HG02852 (cell line): ENCODE data around the gene SCFD2.
"Not testable (repeated sequence)": the region's sequence is repeated elsewhere in the genome, so short reads cannot be mapped to it uniquely, and the experiment has no call there.

ENCODE experiments used
- ATAC-seq: cut with Tn5 transposase; IDR thresholded peaks from one replicate; pipeline ENCODE4 v1.9.1; 2021; ENCODE audit warnings: mild to moderate bottlenecking, moderate library complexity; ENCODE audit not compliant: unreplicated experiment

The SCFD2 gene

DNA sequence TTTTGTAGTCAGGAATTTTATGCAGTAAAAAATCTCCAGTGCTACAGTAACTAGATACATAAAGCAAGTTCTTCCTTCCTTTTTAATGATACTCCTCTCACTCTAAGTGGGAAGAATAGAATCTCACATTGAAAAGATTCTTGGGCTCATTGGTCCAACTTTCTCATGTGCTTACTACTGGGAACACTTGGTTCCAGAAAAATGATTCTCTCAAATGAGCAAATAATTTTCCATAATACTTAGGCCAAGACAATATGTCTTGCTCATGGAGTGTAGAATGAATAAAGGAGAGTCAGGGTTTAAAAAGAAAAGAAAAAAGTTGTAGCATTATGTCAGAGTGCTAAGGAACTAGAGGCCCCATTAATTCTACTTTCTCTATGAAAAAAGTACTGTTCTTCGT, 306.0 kb downstream of the SCFD2 start:
- ATAC-seq: no peak

DNA sequence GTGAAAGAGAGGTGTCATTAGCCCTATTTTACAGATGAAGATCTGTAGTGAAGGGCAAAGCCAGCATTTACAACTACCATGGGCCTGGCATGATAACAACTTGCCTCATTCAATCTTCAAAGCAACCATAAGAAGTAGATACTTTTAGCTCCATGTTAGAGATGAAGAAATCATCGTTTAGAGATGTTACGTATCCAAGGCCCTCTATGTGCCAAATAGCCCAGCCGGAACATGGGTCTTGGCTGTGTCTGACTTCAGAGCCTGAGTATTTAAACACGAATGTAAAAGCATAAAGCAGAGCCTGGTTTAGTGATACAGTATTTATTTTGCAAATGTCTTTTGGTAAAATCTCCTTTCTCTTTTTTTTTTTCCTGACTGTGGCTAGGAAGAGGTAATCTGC, 306.6 kb downstream of the SCFD2 start:
- ATAC-seq: no peak

DNA sequence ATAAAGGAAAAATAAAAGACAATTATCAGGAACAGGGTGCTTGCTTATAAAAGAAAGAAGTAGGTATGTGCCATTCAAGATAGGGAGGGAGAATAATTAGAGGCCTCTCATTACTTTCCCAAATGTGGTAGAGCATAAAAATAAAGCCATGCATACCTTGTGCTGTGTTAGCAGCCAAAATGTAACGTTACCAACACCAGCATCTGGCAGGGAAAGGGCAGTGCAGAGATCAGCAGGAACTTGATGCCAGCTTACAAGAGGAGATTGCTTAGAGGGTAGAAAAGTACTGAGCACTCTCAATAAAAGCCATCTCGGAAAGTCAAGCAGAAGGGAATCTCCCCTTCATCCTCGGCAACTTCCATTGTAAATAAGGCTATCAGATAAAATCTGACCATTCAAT, 308.2 kb downstream of the SCFD2 start:
- no peak for ATAC-seq

DNA sequence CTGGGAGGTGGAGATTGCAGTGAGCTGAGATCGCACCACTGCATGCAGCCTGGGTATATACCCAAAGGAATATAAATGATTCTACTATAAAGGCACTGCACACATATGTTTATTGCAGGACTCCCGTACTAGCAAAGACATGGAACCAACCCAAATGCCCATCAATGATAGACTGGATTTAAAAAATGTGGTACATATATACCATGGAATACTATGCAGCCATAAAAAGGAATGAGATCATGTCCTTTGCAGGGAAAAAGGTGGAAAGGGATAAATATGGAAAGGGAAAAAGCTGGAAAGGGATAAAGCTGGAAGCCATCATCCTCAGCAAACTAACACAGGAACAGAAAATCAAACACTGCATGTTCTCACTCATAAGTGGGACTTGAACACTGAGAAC, 308.8 kb downstream of the SCFD2 start:
- not testable (repeated sequence) for ATAC-seq

DNA sequence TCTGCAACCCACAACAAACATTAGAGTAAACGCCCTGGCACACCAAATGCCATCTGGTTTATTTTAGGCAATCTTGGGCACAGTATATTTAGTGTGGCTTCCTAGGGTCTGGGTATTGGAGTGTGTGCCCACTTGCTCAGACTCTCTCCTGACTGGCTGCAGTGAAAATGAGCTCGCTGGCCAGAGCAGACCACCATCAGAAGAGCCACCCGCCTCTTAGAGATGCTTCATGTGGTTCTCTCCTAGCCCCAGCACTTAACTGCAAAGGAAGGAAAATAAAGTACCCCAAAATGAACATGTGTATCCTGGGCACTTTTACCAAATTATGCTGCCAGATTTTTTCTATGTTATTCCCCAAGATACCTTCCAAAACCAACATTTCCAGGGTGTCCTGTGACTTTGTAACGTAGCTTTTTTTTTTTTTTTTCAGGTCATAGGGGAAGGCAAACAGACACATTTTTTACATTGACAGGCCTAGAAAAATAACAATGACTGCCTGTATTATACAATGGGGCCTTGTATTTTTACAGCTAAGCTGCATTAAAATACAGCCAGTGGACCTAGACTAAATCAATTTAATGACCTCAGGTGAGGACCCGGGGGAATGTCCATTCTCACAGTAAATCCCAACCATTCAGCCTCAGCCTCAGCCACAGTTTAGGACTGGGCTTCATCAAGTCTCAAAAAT, 310.0 kb downstream of the SCFD2 start:
- no peak for ATAC-seq

DNA sequence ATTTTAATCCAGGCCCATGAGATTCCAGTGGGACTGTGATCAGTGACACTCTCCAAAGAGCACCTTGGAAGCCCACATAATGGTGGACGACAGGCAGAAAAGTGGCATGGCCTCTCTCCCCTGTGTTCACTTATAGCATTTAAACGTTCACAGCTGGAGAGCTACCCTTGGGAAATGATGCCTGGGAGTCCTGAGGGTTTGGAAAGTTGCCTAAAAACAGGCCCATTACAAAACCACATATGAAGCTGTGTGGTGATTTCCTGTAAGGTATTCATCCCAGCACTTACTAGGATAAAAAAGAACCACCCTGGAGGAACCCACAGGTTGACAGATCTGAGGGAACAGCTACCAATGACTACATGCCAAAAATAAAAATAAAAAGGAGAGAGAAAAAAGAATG, 310.6 kb downstream of the SCFD2 start:
- ATAC-seq: no peak

DNA sequence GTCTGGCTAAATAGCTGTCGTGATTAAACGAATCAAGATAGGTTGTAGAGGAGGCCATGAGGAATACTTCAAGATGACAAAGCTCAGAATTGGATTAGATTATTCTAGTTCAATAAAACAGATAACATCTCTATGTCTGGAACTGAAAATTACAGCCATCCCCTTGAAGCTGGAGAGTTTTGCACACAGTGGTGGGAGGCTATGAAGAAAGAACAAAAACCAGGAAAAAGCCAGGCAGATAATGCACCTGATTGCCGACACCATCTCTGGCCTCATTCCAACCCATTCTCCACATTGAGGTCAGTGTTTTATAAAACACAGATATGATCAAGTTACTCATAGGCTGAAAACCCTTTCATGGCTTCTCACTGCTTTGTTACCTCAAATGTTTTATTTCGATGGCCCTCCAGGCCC, 315.5 kb downstream of the SCFD2 start:
- no peak for ATAC-seq

DNA sequence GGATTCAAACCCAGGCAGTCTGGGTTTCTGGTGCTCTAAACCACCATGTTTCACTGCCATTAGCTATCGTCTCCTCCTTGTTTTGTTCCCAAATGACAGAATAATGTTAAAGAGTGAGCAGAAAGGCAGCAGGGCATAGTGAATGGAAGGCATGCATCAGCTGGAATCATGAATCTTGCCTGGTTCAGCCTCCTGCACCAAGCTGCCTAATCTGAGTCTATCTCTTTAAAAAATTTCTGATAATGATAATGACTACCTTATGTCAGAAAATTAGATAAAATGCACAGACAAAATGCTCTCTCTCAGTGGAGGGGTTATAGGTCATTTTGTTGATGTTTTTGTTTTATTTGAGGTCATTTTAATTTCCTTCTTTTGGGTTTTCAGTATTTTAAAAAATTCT, 316.3 kb downstream of the SCFD2 start:
- ATAC-seq: no peak

DNA sequence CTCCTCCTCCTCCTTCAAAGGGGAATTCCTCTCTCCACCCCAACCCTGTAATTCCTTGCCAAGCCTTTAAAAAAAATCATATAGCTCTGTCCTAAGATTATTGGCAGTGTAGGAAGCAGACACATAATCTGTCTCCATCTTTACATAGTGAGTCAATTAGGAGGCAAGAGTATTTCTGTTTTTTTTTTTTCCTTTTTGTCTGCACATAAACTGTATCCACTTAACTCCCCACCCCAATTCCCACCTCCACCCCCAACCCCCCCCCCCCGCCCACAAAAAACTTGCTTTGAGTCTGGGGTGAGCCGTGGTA, 321.3 kb downstream of the SCFD2 start:
- no peak for ATAC-seq

DNA sequence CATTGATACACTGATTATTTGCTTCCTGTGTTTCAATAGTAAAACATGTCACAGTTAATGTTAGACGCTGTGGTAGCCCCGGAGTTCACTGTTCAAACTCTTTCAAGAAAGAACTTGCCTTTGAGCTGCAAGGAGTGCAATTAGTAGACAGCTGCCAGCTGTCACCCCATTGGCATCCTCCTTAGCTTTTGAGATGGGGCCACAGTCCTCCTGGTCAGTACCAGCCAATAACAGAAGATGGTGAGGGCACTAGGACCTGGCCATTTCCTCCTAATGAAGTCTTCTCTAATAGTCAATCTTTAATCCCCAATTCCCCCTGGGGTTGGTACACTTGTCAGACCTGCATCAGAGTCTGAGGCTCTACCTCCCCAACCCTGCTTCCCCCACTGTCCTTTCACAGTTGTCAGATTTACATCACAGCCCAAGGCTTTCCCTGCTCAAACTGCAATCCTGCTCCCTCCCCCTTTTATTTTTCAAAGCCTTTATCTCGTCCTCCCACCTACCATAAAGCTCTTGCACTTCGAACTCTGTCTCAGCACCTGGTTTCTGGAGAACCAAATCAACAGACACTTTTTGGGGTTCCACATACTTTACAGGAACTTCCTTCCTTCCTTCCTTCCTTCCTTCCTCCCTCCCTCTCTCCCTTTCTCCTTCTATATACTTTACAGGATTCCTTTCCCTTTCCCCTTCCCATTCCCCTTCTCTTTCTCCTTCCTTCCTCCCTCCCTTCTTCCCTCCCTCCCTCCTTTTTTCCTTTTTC, 321.8 kb downstream of the SCFD2 start:
- ATAC-seq: no peak

DNA sequence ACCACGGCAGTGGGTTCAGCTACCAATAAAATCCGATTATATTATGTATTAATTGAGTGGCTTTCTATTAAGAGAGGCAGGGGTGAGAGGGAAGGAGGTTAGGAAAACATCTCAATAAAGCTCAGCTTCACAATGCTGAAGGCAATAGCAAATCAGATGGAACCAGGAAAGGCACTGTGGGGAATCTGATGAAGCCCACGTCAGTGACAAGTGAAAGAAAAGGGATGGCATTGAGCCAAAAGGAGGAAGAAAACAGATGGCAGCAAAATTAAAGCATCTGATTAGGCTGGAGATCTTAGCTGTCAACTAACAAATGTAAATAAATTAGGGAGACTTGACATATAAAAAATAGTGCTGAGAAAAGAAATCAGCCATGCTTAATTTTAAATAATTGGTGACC, 322.8 kb downstream of the SCFD2 start:
- ATAC-seq: no peak

DNA sequence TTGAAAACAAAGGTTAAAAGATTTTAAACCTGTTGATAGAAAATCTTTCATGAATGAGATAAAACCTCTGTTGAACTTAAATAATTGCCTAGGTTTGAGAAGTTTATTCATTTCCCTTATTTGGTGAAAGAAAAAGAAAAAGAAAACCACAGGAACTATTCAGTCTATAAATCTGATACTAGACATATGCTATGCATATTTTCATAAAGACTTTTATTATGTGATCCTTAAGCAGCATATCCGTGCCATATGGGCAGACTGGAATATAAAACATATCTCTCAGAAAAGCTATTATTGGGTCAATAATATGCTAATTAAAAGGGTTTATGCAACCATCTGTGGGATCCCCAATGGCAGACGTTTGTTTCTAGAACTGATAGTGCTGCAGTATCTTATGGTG, 325.0 kb downstream of the SCFD2 start:
- no peak for ATAC-seq

DNA sequence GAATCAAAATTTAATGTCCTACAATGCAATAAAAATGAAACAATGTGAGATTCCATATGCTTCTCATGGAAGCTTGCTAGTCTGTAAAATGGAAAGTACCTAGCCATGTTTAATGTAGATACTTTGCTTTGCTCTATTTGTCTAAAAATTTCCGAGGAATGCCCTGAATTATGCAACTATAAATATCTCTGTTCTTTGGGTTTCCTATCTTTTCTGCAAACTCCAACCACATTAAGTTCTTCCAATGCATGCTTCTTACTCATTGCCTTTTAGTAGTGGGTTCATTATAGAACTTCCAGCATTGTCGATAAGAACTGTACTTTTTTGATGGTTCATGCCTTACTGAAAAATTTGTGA, 325.4 kb downstream of the SCFD2 start:
- ATAC-seq: no peak

DNA sequence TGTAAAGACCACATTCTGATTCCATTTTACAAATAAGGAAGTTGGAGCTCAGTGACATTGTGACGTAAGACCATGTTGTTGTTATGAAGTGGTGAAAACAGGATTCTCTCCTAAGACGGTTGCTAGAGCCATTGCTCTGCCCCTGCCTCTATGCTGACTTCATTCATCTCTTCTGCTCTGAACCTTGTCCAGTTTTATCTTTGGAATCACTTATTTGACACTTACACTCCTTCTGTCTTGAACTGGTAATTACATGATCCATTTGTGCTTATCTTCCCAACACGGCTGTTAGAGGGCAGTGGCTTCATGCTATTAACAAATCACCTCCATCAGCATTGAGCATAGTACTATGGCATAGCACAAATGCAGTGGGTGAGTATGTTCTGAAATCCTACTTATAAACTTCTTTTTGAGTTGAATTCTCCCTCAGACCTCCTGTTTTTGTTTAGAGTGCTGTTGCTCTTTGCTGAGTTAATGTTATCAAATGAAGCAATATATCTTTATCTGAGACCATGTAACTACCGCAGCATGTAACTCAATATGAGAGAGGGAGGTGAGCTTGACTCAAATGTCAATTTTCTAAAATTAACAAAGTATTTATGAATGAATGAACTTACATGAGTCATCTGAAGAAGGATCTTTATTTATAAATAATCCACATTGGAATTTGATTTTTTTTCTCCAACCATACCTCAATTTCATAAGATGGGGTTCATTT, 326.0 kb downstream of the SCFD2 start:
- ATAC-seq: no peak

DNA sequence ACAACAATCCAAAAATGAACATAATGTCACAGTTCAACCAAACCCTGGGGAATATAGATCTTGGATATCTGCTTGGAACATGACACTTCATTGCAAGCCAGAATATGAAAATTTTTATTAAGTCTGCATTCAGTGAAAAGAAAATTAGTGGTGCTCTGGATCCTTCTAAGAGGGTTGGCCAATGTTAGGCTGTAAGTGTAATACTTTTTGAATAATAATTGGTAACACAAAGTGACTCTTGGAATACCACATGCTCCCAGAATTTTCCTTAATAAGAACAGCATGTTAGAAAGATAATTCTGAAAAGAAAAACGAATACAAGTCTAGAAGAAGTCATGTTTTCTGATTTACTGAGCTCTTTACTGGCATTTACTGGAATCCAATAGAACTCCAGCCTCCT, 328.0 kb downstream of the SCFD2 start:
- no peak for ATAC-seq

DNA sequence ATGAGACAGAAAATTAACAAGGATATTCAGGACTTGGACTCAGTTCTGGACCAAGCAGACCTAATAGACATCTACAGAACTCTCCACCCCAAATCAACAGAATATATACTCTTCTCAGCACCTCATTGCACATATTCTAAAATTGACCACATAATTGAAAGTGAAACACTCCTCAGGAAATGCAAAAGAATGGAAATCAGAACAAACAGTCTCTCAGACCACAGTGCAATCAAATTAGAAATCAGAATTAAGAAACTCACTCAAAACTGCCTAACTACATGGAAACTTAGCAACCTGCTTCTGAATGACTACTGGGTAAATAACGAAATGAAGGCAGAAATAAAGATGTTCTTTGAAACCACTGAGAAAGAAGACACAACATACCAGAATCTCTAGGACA, 333.0 kb downstream of the SCFD2 start:
- ATAC-seq: not testable (repeated sequence)

DNA sequence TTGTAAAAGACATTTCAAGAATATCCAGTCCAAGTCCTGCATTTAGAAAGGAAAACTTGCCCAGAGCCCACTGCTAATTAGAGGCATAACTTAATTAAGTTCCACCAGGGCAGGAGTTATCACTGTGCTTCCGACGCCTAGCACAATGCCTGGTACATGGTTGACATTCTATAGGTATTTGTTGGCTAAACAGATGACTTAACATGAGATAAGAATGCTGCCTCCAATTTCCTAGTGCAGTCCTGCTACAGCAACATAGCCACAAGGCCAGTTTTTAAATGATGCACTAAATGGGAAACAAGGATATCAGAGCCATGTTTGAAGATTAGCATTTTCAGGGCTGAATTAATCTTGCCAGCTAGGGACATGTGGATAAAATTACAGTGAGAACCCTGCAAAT, 339.6 kb downstream of the SCFD2 start:
- no peak for ATAC-seq

DNA sequence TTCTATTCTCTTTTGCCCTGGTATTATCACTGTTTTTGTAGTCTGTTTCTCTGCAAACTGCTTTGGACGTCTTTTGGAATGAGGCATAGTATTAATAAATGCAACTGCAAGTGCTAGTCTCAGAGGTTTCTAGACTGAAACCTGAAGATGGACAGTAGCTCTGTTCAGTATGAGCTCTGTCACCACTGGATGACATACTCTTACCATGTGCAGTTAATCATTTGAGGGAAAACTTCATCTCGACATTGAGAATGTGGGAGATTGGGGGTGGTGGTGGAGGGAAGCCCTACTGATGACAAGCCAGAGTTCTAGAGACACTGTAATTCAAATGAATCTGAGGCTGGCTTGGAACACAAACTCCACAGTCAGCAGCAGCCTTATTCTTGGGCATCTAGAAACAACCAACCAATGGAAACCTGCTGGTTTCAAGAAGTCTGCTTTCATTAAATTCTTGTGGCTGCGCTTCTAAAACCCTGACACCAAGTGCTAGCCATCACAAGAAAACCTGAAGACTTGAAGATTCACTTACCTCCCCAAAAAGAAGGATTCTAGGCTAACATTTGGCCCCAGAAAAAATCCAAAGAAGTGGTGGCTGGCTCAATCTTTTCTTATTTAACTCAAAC, 342.1 kb downstream of the SCFD2 start:
- ATAC-seq: no peak

DNA sequence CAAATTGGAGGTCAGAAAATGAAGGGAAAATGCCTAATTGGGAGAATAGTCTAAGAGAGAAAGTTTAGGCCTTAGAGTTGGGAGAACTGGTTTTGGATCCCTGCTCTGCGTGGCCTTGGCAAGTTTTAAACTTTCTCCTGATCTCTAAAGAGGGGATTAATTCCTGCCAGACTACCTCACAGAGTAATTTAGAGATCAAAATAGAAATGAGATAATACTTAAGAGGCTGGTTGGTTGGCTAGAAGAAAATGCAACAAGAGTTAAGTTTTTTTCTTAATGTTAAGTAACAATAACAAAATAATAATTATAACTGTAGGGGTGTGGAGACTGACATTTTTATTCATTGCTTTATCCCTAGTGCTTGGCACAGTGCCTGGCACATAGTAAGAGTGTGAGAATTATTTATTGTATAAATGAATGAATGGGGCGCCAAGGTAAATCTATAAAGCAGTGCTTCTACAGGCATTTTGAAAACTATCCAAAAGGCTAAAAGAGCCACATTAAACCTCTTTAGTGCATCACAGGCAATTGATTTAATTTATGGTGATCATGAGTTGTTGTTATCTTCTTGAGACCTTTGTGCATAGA, 343.3 kb downstream of the SCFD2 start:
- no peak for ATAC-seq

DNA sequence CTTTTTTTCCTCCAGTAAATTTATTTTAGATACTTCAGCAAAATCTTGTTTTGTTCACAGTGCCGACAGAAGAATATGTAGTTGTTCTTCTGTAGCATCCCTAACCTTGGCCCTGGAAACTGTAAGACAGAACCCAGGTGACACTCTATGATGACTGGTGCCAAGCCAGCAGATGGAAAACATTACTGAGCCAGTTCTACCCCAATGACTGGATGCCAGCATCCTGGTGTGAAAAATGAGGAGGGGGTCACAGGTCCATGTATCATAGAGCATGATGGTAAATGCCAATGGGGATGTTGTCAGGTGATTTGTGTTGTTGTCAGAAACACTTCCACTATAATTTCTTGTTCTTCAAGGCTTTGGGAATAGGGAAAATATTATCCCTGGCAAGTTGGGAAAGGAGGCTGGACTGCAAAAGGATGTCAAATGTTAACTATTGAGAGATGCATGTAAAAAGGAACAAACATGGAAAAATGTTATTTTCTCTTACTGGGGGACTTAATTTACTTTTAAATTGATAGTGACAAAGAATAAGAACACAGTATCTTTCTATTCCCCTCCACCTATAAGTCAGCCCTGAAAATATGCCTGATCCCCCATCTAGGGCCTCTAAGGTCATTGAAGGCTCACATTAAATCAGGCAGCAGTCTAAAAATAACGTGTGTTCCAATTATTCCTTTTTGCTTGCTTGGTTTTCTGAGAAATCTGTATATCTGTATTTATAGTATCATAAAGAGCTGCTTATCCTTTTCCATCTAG, 343.9 kb downstream of the SCFD2 start:
- no peak for ATAC-seq
